Esophagus muscularis mucosa (tissue), 4 donors: Measurements from ENCODE around the gene CSRNP3.

Experiments used
- CTCF ChIP-seq, 3 experiments: fragments of 200-600 bp in 2 of 3; fragments of 450-650 bp in 1 of 3; sonication (generic) in 2 of 3; IDR thresholded peaks; one replicate each; pipeline ENCODE4 v1.5.1; 2017 to 2019; ENCODE audit warnings: antibody characterized with exemption in 3 of 3, mild to moderate bottlenecking in 2 of 3, moderate library complexity in 1 of 3
- EP300 ChIP-seq: sonication (generic); formaldehyde crosslinking; IDR thresholded peaks from one replicate; pipeline ENCODE4 v1.6.1; 2017; ENCODE audit warnings: antibody characterized with exemption
- POLR2A ChIP-seq: fragments of 450-650 bp; IDR thresholded peaks from one replicate; pipeline ENCODE4 v1.6.1; 2017; ENCODE audit warnings: antibody characterized with exemption, moderate library complexity, mild to moderate bottlenecking, low read depth

GRCh38 chr2:165594935-165595255 lies 125.4 kb downstream of the CSRNP3 start:
- TF ChIP-seq CTCF (IDR thresholded peaks at IDR 0.05) (no peak), POLR2A (no peak), EP300 (no peak)
